Measurements from ENCODE around the gene PTPRN2.

PTPRN2 gene

GRCh38 chr7:157809863-157810851, 777.5 kb downstream of the PTPRN2 start:
- no peak for DNase-seq (ENCODE audit: low read depth)

- DNase-seq (ENCODE audit: low read depth), result no peak
Observed at GRCh38 chr7:157809154-157809862, 778.3 kb downstream of the PTPRN2 start.

- DNase-seq (ENCODE audit: low read depth), result no peak
Observed at GRCh38 chr7:157808042-157808441, 779.6 kb downstream of the PTPRN2 start.

- DNase-seq (ENCODE audit: low read depth), result no peak
Observed at GRCh38 chr7:157807510-157807909, 780.1 kb downstream of the PTPRN2 start.

- no peak for DNase-seq (ENCODE audit: low read depth)
Observed at GRCh38 chr7:157806711-157807110, 780.9 kb downstream of the PTPRN2 start.

GRCh38 chr7:157805713-157806112, 781.9 kb downstream of the PTPRN2 start:
- DNase-seq (ENCODE audit: low read depth), result no peak

- no peak for DNase-seq (ENCODE audit: low read depth)
Observed at GRCh38 chr7:157803906-157804305, 783.7 kb downstream of the PTPRN2 start.

GRCh38 chr7:157801971-157802675, 785.5 kb downstream of the PTPRN2 start:
- DNase-seq (ENCODE audit: low read depth), result no peak

GRCh38 chr7:157801113-157801512, 786.5 kb downstream of the PTPRN2 start:
- no peak for DNase-seq (ENCODE audit: low read depth)

- no peak for DNase-seq (ENCODE audit: low read depth)
Observed at GRCh38 chr7:157800281-157800680, 787.3 kb downstream of the PTPRN2 start.

GRCh38 chr7:157799076-157799685, 788.4 kb downstream of the PTPRN2 start:
- DNase-seq (ENCODE audit: low read depth), result no peak

GRCh38 chr7:157797361-157797760, 790.3 kb downstream of the PTPRN2 start:
- DNase-seq (ENCODE audit: low read depth), result no peak

- no peak for DNase-seq (ENCODE audit: low read depth)
Observed at GRCh38 chr7:157796846-157797245, 790.8 kb downstream of the PTPRN2 start.

GRCh38 chr7:157795643-157796042, 792.0 kb downstream of the PTPRN2 start:
- DNase-seq (ENCODE audit: low read depth), result no peak

GRCh38 chr7:157795199-157795598, 792.4 kb downstream of the PTPRN2 start:
- DNase-seq (ENCODE audit: low read depth), result no peak

GRCh38 chr7:157794746-157795065, 792.9 kb downstream of the PTPRN2 start:
- no peak for DNase-seq (ENCODE audit: low read depth)

- DNase-seq (ENCODE audit: low read depth), result no peak
Observed at GRCh38 chr7:157793973-157794745, 793.5 kb downstream of the PTPRN2 start.

GRCh38 chr7:157793087-157793353, 794.6 kb downstream of the PTPRN2 start:
- no peak for DNase-seq (ENCODE audit: low read depth)

GRCh38 chr7:157792241-157793086, 795.2 kb downstream of the PTPRN2 start:
- no peak for DNase-seq (ENCODE audit: low read depth)

- no peak for DNase-seq (ENCODE audit: low read depth)
Observed at GRCh38 chr7:157791666-157792065, 796.0 kb downstream of the PTPRN2 start.

GRCh38 chr7:157791261-157791660, 796.4 kb downstream of the PTPRN2 start:
- DNase-seq (ENCODE audit: low read depth), result no peak

Data from CMK (cell line).